Fibroblast of lung (primary cell): ENCODE results near the gene NPTX2. TPM values are rescaled to one million over a fixed set of nuclear protein-coding genes. Genes with fewer than 3 reads are reported as not detected.

ENCODE experiments used
- DNase-seq, 2 donors: peaks; one replicate each; pipeline versions ENCODE4 v3.0.0 to v3.0.0-alpha.2; 2010; ENCODE audit warnings: low read depth in 2 of 2
- H2AFZ ChIP-seq: 2 replicates; pipeline ENCODE4 v1.5.1; 2012; ENCODE audit warnings: low read length, control low read depth, inconsistent platforms
- H3K27ac ChIP-seq: 2 replicates; pipeline ENCODE4 v1.5.1; 2011; ENCODE audit warnings: low read length, control low read depth; ENCODE audit not compliant: insufficient read depth
- H3K27me3 ChIP-seq: 2 replicates; pipeline ENCODE4 v1.5.1; 2011; ENCODE audit warnings: mild to moderate bottlenecking, low read length; ENCODE audit not compliant: control insufficient read depth, insufficient read depth
- H3K36me3 ChIP-seq: 2 replicates; pipeline ENCODE4 v1.5.1; 2011; ENCODE audit warnings: low read length; ENCODE audit not compliant: control insufficient read depth, insufficient read depth
- H3K4me1 ChIP-seq: 2 replicates; pipeline ENCODE4 v1.5.1; 2011; ENCODE audit warnings: low read length; ENCODE audit not compliant: control insufficient read depth, insufficient read depth; ENCODE audit errors: extremely low read depth
- H3K4me2 ChIP-seq: 2 replicates; pipeline ENCODE4 v1.5.1; 2011; ENCODE audit warnings: low read length, control low read depth; ENCODE audit not compliant: insufficient read depth; ENCODE audit errors: extremely low read depth
- H3K4me3 ChIP-seq, 4 experiments: fragments of 200-600 bp in 1 of 4; sonication (generic) in 1 of 4; replicated peaks in 1 of 4; 2 replicates each; pipeline ENCODE4 v1.5.1; 2011 to 2016; ENCODE audit warnings: low read length in 4 of 4, low read depth in 3 of 4, mild to moderate bottlenecking in 3 of 4, control low read depth in 2 of 4, inconsistent platforms in 1 of 4, mixed read lengths in 1 of 4; ENCODE audit not compliant: insufficient read depth in 1 of 4; ENCODE audit errors: control extremely low read depth in 1 of 4
- H3K79me2 ChIP-seq: 2 replicates; pipeline ENCODE4 v1.5.1; 2012; ENCODE audit warnings: mild to moderate bottlenecking, low read length, inconsistent platforms; ENCODE audit not compliant: control insufficient read depth, insufficient read depth
- H3K9ac ChIP-seq: 2 replicates; pipeline ENCODE4 v1.5.1; 2011; ENCODE audit warnings: mild to moderate bottlenecking, low read length, control low read depth; ENCODE audit not compliant: insufficient read depth
- H3K9me3 ChIP-seq: 2 replicates; pipeline ENCODE4 v1.5.1; 2012; ENCODE audit warnings: low read depth, low read length; ENCODE audit not compliant: control insufficient read depth, insufficient read depth
- H4K20me1 ChIP-seq: 2 replicates; pipeline ENCODE4 v1.5.1; 2011; ENCODE audit warnings: low read length; ENCODE audit not compliant: control insufficient read depth, insufficient read depth; ENCODE audit errors: extremely low read depth
- CTCF ChIP-seq, 2 donors: IDR thresholded peaks in 1 of 2; conservative IDR thresholded peaks in 1 of 2; 1 replicate in 1 of 2; 2 replicates in 1 of 2; pipeline ENCODE4 v1.5.1; 2011 to 2012; ENCODE audit warnings: low read length in 2 of 2, control low read depth in 1 of 2, inconsistent platforms in 1 of 2, low read depth in 1 of 2, mild to moderate bottlenecking in 1 of 2
- EZH2 ChIP-seq: IDR thresholded peaks from 2 replicates; pipeline ENCODE4 v1.5.1; 2012; ENCODE audit warnings: low read length, control low read depth, mild to moderate bottlenecking; ENCODE audit errors: missing control alignments
- polyA plus RNA-seq, 2 donors: library from polyadenylated mRNA; depleted of rRNA in 1 of 2; stranded (reverse) in 1 of 2; unstranded in 1 of 2; fragments of >200 nt; gene quantifications; 2 replicates each; pipeline ENCODE4 v1.2.1, GENCODE V29; 2011 to 2012; ENCODE audit warnings: missing spikeins in 1 of 2
- total RNA-seq: library from RNA; depleted of rRNA; stranded (reverse); fragments of >200 nt; gene quantifications from 2 replicates; pipeline ENCODE4 v1.2.1, GENCODE V29; 2014

Gene NPTX2
- total and polyA plus RNA-seq, 2 donors (not counting 1 experiment from before 2014, with no cell fraction given): under 0.01 to 0.03 TPM

GRCh38 chr7:98617960-98618418, 904 bp downstream of the NPTX2 start:
- H3K4me2 ChIP-seq: no peak overlapping the region
- TF ChIP-seq EZH2: no peak
- no peak for TF ChIP-seq CTCF (conservative IDR thresholded peaks at IDR 0.05 in 1 of 2, IDR thresholded peaks at IDR 0.05 in 1 of 2; ENCODE audit: low read depth in 1 of 2, low read length in 2 of 2)
- no peak overlapping the region for H3K4me3 ChIP-seq

GRCh38 chr7:98618786-98619185, 1.7 kb downstream of the NPTX2 start:
- DNase-seq: no peak
- Histone ChIP-seq H3K9me3 (no peaks in the 10 kb centered on the region), H4K20me1 (no peaks in the 10 kb centered on the region), H2AFZ (no peak overlapping the region), H3K27ac (no peak overlapping the region), H3K9ac (no peak overlapping the region), H3K4me2 (no peak overlapping the region), H3K27me3 (no peaks in the 10 kb centered on the region), H3K79me2 (no peaks in the 10 kb centered on the region), H3K4me3 (no peak overlapping the region), H3K4me1 (no peaks in the 10 kb centered on the region), H3K36me3 (no peaks in the 10 kb centered on the region)
- TF ChIP-seq CTCF (conservative IDR thresholded peaks at IDR 0.05 in 1 of 2, IDR thresholded peaks at IDR 0.05 in 1 of 2; ENCODE audit: low read depth in 1 of 2, low read length in 2 of 2) (no peak), EZH2 (no peak)

More at GRCh38 chr7:98617960-98618418, 904 bp downstream of the NPTX2 start:
- Histone ChIP-seq H3K27me3 (no peaks in the 10 kb centered on the region), H4K20me1 (no peaks in the 10 kb centered on the region), H3K9ac (no peak overlapping the region), H3K4me1 (no peaks in the 10 kb centered on the region), H3K36me3 (no peaks in the 10 kb centered on the region), H3K27ac (no peak overlapping the region), H3K79me2 (no peaks in the 10 kb centered on the region), H2AFZ (no peak overlapping the region), H3K9me3 (no peaks in the 10 kb centered on the region)
- DNase-seq: no peak

GRCh38 chr7:98619450-98620321, 2.6 kb downstream of the NPTX2 start:
- H4K20me1 ChIP-seq: no peaks in the 10 kb centered on the region
- H2AFZ ChIP-seq: no peak overlapping the region
- H3K4me3 ChIP-seq: no peak overlapping the region
- H3K4me1 ChIP-seq: no peaks in the 10 kb centered on the region
- no peaks in the 10 kb centered on the region for H3K9me3 ChIP-seq
- H3K9ac ChIP-seq: no peak overlapping the region
- TF ChIP-seq EZH2 (no peak), CTCF (conservative IDR thresholded peaks at IDR 0.05 in 1 of 2, IDR thresholded peaks at IDR 0.05 in 1 of 2; ENCODE audit: low read depth in 1 of 2, low read length in 2 of 2) (no peak)
- H3K4me2 ChIP-seq: no peak overlapping the region
- no peaks in the 10 kb centered on the region for H3K36me3 ChIP-seq
- H3K27me3 ChIP-seq: no peaks in the 10 kb centered on the region
- H3K79me2 ChIP-seq: no peaks in the 10 kb centered on the region
- no peak overlapping the region for H3K27ac ChIP-seq
- DNase-seq: peak in 1 of 2 donors; percentile 65
